Fibroblast of lung (primary cell): ENCODE results near the gene ANKS1B.
"Not testable (repeated sequence)": the region's sequence is repeated elsewhere in the genome, so short reads cannot be mapped to it uniquely, and the experiment has no call there.

Experiments
- CTCF ChIP-seq, 2 donors: IDR thresholded peaks in 1 of 2; conservative IDR thresholded peaks in 1 of 2; 1 replicate in 1 of 2; 2 replicates in 1 of 2; pipeline ENCODE4 v1.5.1; 2011 to 2012; ENCODE audit warnings: low read length in 2 of 2, control low read depth in 1 of 2, inconsistent platforms in 1 of 2, low read depth in 1 of 2, mild to moderate bottlenecking in 1 of 2
- EZH2 ChIP-seq: IDR thresholded peaks from 2 replicates; pipeline ENCODE4 v1.5.1; 2012; ENCODE audit warnings: low read length, control low read depth, mild to moderate bottlenecking; ENCODE audit errors: missing control alignments

GRCh38 chr12:98957135-98957534, 1027.6 kb downstream of the ANKS1B start:
- TF ChIP-seq CTCF (conservative IDR thresholded peaks at IDR 0.05 in 1 of 2, IDR thresholded peaks at IDR 0.05 in 1 of 2; ENCODE audit: low read depth in 1 of 2, low read length in 2 of 2); EZH2: not testable (repeated sequence)
